Activated naive CD4-positive, alpha-beta T cell treated with anti-CD3 and anti-CD28 coated beads for 36 hours (primary cell): Measurements from ENCODE around the gene RGPD5. TPM values are rescaled to one million over a fixed set of nuclear protein-coding genes. Genes with fewer than 3 reads are reported as not detected.
"Not testable (repeated sequence)": the region's sequence is repeated elsewhere in the genome, so short reads cannot be mapped to it uniquely, and the experiment has no call there.

Experiments used
- CTCF ChIA-PET: fragments of 350-600 bp; sonication (Branson Sonifier 250); formaldehyde crosslinking; loops from one replicate; lab custom pipeline; 2021; ENCODE audit warnings: antibody characterized with exemption; lab: Charles Lee
- DNase-seq: peaks from one replicate; pipeline ENCODE4 v3.0.0-alpha.2; 2020
- H3K27ac Mint-ChIP-seq: one replicate; pipeline ENCODE4 v1.8.0; 2021; ENCODE audit warnings: mild to moderate bottlenecking, mixed read lengths
- H3K27me3 Mint-ChIP-seq: one replicate; pipeline ENCODE4 v1.8.0; 2021; ENCODE audit warnings: low read depth, mixed read lengths
- H3K36me3 Mint-ChIP-seq: one replicate; pipeline ENCODE4 v1.8.0; 2021; ENCODE audit warnings: low read depth, mixed read lengths
- H3K4me1 Mint-ChIP-seq: one replicate; pipeline ENCODE4 v1.8.0; 2021; ENCODE audit warnings: low read depth, mixed read lengths
- H3K4me3 Mint-ChIP-seq: one replicate; pipeline ENCODE4 v1.8.0; 2021; ENCODE audit warnings: mild to moderate bottlenecking, moderate library complexity, mixed read lengths
- H3K9me3 Mint-ChIP-seq: one replicate; pipeline ENCODE4 v1.8.0; 2021; ENCODE audit warnings: mixed read lengths
- intact Hi-C: fragments of 100-400 bp; cut with micrococcal nuclease; formaldehyde crosslinking; loops from one replicate; pipeline ENCODE4 v1.15.1; 2023
- total RNA-seq, 2 experiments: library from RNA; stranded (reverse); gene quantifications; one replicate each; pipeline ENCODE4 v1.2.3, GENCODE V29; 2021

Gene RGPD5
- total RNA-seq: 10 to 100 TPM; 36.7 to 37.5 TPM

DNA sequence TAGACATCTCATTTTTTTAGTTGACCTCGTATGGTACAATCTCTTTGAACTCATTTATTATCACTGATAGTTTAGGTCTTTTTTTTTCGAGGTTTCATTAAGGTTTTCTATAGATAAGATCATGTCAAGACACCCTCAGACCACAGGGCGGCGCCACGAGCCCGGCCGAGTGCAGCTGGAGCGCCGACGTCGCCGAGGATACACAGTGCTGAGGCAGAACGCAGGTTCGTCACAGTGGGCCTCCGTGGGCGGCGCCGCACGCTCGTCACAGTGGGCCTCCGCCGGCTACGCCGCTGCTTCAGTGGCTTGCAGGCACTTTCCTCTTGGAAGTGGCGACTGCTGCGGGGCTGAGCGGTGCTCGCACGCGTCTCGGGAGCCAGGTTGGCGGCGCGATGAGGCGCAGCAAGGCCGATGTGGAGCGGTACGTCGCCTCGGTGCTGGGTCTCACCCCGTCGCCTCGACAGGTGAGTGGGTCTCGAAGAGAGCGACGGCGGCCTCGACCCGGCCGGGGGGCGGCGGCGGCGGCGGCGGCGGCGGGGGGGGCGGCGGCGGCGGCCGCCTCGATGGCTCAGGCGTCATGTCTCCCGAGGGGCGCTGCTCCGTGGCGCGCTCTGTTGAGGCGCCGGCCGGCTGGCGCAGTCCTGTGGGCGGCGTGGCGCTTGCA is at the start of gene RGPD5:
Gene RGPD5, plus strand, starts transcription at position 232 of the 664 bp plus-strand sequence. Its CDS starts 161 bp downstream, at position 393.
- CTCF ChIA-PET, H3K27me3 Mint-ChIP-seq, H3K4me1 Mint-ChIP-seq, DNase-seq, H3K27ac Mint-ChIP-seq, intact Hi-C loops, H3K4me3 Mint-ChIP-seq, H3K36me3 Mint-ChIP-seq, H3K9me3 Mint-ChIP-seq: not testable (repeated sequence)

DNA sequence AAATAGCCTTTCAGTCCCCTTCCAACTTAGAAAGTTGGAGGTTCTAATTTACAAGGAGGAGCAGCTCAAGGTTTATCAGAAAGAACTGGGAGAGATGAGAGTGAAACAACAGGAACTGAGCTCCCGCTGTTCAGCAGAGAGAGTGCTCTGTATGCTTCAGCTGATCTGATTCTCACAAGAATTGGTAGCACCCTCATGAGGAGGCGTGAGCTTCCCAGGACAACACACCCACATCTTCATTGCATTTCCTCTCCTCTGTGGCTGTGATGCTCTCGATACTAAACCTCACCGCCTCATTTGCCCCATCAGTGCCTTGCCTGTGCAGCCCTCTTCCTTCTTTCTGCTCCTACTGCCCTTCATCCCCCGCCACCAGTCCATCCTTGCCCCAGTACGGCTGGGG is 42.5 kb upstream of the RGPD5 start:
- H3K27me3 Mint-ChIP-seq, H3K27ac Mint-ChIP-seq, H3K36me3 Mint-ChIP-seq, H3K4me1 Mint-ChIP-seq, DNase-seq, H3K4me3 Mint-ChIP-seq, intact Hi-C loops, CTCF ChIA-PET, H3K9me3 Mint-ChIP-seq: not testable (repeated sequence)

DNA sequence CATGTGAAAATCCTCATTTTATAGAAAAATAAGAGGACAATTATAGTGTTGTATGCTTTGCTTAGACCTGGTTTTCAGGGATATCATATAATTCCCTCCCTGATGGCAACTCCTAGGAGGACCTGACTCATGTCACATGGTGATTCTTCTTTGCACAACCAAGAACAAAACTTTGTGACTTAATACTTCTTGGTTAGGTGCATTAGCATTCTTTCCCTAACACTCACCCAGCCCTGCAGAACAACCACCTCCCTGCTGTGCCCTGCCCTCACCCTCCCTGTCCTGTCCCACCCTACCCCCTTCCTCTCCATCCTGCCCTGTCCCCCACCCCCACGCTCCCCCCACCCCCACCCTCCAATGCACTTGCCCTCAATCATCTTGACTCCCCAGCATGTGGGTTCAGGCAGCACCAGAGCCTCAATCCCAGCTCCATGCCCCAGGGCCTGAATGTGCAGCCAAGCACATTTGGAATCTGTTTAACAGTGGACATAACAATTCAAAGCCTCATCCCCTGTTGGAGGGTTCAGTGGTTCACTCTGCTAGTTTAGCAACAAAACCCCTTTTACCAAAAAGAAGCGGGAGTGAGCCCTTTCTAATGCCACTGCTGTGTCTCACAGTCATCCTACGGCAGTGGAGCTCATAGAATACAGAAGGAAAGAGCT is 36.8 kb upstream of the RGPD5 start:
- H3K27ac Mint-ChIP-seq, H3K9me3 Mint-ChIP-seq, CTCF ChIA-PET, intact Hi-C loops, DNase-seq, H3K36me3 Mint-ChIP-seq, H3K4me1 Mint-ChIP-seq, H3K4me3 Mint-ChIP-seq, H3K27me3 Mint-ChIP-seq: not testable (repeated sequence)

DNA sequence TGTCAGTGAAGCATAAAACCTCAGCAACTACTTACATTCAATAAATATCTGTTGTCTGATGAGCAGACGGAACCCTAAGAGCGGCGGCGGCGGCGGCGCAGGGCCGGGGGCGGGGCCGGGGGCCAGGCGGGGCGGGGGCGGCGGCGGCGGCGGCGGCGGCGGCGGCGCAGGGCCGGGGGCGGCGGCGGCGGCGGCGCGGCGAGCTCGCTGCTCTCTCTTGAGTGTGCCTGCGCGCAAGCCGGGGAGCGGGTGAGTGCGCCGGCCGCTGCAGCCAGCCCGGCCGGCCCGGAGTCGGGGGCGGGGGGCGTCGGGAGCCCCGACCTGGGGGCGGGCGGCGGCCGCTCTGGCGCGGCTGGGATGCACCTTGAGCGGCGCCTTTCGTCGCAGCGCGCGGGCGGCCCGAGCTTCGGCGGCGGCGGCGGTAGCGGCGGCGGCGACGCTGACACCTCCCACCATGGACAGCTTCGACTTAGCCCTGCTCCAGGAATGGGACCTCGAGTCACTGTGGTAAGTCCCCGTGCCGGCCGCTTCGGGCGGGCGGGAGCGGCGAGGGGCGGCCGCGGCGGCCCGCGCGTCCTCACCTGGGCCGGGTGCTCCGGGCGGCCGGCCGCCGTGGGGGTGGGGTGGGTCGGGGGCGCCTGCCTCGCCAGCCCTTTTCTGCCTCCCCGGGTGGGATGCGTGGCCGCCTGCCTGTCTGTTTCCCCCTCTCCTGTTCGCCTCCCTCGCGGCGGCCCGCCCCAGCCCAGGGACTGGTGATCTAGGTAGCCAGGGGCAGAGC is 33.7 kb upstream of the RGPD5 start:
- H3K27me3 Mint-ChIP-seq, H3K27ac Mint-ChIP-seq, H3K4me3 Mint-ChIP-seq, DNase-seq, CTCF ChIA-PET, H3K9me3 Mint-ChIP-seq, H3K4me1 Mint-ChIP-seq, intact Hi-C loops, H3K36me3 Mint-ChIP-seq: not testable (repeated sequence)

DNA sequence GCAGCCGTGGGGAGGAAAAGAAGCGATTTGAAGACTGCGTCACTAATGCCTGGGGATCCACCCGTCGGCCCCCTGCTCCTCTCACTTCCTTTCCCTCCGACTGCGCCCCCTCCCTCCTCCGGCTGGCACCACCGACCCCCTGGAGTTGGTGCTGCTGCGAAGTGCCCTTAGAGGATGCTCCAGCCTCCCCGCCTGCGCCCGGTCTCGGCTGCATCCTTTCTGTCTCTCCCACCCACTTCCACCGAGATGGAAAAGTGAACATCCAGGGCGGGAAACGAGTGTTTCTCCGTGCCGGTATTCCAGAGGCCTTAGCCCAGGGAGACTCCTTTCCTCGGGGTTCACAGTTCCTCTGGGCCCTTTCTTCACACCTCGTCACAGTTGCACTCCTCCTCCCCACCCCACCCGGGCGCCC is 33.1 kb upstream of the RGPD5 start:
- CTCF ChIA-PET, intact Hi-C loops, H3K27me3 Mint-ChIP-seq: not testable (repeated sequence)

DNA sequence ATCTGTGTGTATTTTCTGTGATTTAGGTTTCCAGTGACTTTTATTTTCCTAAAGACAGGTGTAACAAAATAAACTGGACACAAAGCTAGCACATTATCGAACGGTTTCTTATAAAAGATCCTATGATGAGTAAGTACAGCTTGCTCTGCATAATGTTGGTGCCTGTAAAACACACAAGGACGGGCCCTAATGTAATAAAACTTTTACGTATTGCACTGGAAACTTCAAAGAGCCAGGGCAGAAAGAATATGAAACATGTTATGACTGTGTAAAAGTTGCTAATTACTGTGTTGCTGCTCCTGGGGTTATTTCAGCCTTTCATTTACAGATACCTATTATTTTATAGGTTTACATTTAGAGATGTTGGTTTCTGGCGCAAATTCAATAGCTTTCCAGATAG is 32.1 kb upstream of the RGPD5 start:
- H3K27me3 Mint-ChIP-seq, intact Hi-C loops, H3K27ac Mint-ChIP-seq, CTCF ChIA-PET, H3K4me1 Mint-ChIP-seq, H3K36me3 Mint-ChIP-seq, H3K4me3 Mint-ChIP-seq, H3K9me3 Mint-ChIP-seq, DNase-seq: not testable (repeated sequence)

More for the DNA sequence above, 33.1 kb upstream of the RGPD5 start:
- H3K4me1 Mint-ChIP-seq, H3K27ac Mint-ChIP-seq, H3K36me3 Mint-ChIP-seq, DNase-seq, H3K4me3 Mint-ChIP-seq, H3K9me3 Mint-ChIP-seq: not testable (repeated sequence)

DNA sequence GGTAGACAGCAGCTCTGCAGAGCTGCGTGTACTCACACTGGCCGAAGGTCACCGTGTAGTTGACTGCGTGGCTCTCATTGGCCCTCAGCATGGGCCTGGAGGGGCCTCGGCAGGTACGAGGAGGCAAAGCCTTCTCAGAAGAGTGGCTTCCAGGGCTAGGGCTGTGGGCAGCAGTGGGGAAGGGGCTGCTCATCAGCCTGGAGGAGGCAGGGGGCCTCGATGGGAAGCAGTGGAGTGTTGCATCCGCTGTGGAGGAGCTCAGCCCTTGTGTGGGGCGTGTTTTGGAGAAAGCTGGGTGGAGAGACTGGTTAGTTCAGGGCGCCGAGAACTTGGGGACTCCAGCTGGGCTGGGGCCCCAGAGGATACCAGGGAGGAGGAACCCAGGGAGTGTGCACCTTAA is 28.0 kb upstream of the RGPD5 start:
- CTCF ChIA-PET, DNase-seq, H3K4me3 Mint-ChIP-seq, H3K27me3 Mint-ChIP-seq, intact Hi-C loops, H3K27ac Mint-ChIP-seq, H3K4me1 Mint-ChIP-seq, H3K9me3 Mint-ChIP-seq, H3K36me3 Mint-ChIP-seq: not testable (repeated sequence)

DNA sequence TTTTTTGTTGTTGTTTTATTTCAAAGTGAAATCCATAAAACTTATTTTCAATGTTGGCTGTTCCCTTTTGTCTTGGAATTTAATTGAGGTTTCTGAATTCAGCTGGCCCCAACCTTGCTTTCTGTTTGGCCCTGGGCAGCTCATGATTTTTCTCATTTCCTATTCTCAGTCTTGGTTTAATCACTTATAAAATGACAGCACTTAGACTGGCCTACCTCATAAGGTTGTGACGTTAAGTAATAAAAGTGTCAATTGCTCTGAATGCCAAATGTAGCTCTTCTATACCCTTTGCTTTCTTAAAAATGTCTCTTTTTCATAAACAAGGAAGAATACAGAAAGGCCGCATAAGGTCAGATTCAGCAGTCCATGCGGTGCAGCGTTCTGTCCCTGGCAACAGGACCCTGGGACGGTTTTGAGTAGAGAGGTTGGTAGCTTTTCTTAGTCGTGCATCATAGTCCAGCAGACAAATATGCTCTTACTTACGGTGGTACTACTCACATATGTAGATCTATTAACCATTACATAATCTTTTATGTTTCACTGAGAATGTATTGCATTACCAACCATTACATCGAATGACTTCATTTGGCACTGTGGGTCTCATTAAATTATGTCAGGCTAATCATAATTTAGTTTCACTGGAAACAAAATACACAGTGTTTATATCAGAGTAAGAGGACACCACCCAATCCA is 27.1 kb upstream of the RGPD5 start:
- H3K27me3 Mint-ChIP-seq, H3K4me3 Mint-ChIP-seq, H3K36me3 Mint-ChIP-seq, H3K4me1 Mint-ChIP-seq, intact Hi-C loops, H3K9me3 Mint-ChIP-seq, CTCF ChIA-PET, DNase-seq, H3K27ac Mint-ChIP-seq: not testable (repeated sequence)

DNA sequence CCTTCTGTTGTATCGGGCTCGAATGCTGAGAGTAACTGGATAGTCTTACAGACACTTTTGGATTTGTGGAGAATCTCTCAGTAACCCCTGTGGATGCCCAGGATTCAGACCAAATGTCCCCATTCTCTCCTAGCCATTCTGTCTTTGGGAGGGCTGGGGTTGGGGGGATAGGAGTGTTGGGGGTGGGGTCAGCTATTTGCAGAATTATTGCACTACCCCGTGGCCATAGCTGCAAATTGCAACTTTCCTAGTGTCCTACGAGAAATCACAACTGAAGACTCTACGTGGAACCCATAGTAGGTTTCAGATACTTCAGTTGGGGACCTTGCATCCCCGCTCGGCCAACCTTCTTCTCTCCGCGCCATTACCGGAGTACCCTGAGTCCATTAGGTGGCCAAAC is 25.2 kb upstream of the RGPD5 start:
- DNase-seq, intact Hi-C loops, H3K36me3 Mint-ChIP-seq, H3K27me3 Mint-ChIP-seq, H3K4me1 Mint-ChIP-seq, H3K9me3 Mint-ChIP-seq, H3K4me3 Mint-ChIP-seq, H3K27ac Mint-ChIP-seq, CTCF ChIA-PET: not testable (repeated sequence)

DNA sequence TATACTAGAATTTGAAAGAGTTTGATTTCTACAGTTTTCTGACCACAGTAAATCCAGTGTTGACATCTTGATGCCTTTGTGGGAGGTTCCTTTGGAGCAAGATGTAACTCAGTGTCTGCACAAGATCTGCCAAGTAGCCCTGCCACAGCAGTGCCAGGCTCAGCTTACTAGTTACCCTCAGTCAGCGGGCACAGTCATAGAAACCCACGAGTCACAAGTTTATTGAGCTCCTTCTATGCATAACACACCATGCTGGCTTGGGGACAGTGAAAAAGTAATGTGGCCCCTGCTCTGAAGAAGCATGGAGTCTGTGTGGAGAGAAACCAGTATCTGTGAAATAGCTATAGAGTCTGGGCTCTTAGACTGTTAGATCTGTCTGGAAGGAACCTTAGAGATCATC is 15.0 kb upstream of the RGPD5 start:
- H3K9me3 Mint-ChIP-seq, H3K36me3 Mint-ChIP-seq, H3K27ac Mint-ChIP-seq, intact Hi-C loops, DNase-seq, CTCF ChIA-PET, H3K27me3 Mint-ChIP-seq, H3K4me3 Mint-ChIP-seq, H3K4me1 Mint-ChIP-seq: not testable (repeated sequence)

DNA sequence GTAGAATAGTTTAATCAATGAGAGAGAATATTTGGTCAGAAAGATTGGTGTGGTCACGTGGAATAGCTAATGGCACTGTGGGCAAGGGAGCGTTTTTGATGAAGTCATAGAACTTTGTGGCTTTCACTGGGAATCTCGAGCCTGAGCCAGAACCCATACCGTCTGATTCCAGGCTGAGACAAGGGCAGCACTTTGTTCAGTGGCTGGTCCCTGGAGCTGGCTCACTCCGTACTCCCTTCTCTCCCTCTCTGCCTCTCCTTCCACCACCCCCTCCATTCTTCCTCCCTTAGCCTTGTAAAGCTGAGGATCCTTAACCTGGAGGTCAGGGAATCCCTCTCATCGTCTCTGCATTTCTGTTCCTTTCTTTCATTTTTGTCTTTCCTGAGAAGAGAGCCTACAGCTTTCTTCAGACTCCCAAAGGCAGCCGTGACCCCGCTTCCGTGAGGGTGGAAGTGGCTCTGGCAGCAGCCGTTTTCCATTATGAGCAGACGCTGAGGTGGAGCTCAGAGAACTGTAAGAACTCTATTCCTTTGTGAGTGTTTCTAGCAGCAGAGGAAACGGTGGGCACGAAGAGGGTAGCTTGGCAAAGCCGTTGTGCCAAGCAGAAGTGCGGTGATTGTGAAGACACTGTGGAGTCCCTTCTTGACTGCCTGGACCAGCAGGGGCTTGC is 12.8 kb upstream of the RGPD5 start:
- H3K27me3 Mint-ChIP-seq, H3K36me3 Mint-ChIP-seq, H3K27ac Mint-ChIP-seq, H3K4me3 Mint-ChIP-seq, H3K4me1 Mint-ChIP-seq, intact Hi-C loops, H3K9me3 Mint-ChIP-seq, CTCF ChIA-PET, DNase-seq: not testable (repeated sequence)

DNA sequence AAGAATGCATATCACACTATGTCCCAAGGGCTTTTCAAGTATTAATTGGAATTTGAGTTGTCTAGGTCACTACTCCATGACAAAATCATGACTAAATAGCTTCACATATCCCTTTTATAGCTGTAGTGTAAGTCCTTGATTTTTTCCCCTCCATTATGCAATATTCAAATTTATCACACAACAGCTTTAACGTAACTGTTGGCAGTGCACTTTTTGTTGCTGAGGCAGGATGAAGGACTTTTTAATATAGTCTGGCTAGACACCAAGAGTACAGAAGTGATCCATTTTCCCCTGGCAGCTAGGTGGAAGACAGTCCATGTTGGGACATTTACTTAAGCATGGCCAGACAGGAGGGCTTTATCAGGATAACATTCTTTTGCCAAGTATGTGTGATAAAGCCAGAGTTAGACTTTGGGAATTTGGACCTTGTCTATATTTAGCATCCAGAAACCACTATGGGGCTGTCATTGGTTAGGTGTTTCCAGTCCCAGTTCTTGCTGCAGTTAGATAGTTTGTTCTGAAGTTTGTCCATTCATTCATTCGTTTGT is 11.6 kb upstream of the RGPD5 start:
- H3K36me3 Mint-ChIP-seq, intact Hi-C loops, H3K9me3 Mint-ChIP-seq, H3K4me3 Mint-ChIP-seq, H3K27ac Mint-ChIP-seq, H3K27me3 Mint-ChIP-seq, CTCF ChIA-PET, H3K4me1 Mint-ChIP-seq, DNase-seq: not testable (repeated sequence)
